Fibroblast of peridontal ligament (primary cell): ENCODE results near the gene TMEM191B.
A peak's percentile ranks its signal among the peaks of the same experiment; 100 is the strongest.
"Not testable (repeated sequence)": the region's sequence is repeated elsewhere in the genome, so short reads cannot be mapped to it uniquely, and the experiment has no call there.

Source experiments
- DNase-seq: peaks from one replicate; pipeline ENCODE4 v3.0.0-alpha.2; 2010; ENCODE audit errors: extremely low read depth

Gene TMEM191B

DNA sequence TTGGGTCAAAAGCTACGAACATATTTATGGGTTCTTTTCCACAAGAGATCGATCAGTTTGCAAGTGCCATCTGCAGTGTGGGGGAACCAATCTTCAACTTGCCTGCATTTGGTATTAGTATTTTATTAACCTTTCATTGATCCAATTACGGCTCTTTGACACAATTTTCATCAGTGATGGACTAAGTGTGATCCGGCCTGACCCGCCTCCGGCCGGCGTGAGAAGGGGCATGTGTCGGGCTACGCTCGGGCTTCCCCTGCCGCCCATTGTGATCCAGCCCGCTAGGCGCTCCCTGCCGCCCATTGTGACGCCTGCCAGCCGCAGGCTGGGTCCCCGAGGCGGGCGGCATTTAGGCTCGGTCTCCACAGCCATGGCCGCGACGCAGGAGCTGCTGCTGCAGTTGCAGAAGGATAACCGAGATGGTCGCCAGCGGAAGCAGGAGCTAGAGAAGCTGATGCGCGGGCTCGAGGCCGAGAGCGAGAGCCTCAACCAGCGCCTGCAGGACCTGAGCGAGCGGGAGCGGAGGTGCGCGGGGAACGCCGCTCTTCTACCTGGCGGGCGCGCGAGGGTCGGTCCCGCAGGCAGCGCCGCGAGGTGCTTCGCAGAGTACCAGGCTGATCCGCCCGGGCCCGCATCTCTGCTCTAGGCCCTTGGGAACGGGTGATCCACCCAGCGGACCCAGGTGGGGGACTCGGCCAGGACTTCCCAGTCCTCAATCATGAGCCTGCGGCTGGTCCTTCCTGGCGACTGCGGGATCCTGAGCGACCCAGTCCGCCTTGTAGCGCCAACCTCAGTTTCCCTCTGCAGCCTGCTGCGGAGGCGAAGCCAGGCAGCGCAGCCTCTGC lies at the start of gene TMEM191B:
Gene TMEM191B (plus strand): TSS at position 51 of the 845 bp plus-strand sequence. CDS start 179 bp downstream, at position 230.
- DNase-seq: not testable (repeated sequence)

DNA sequence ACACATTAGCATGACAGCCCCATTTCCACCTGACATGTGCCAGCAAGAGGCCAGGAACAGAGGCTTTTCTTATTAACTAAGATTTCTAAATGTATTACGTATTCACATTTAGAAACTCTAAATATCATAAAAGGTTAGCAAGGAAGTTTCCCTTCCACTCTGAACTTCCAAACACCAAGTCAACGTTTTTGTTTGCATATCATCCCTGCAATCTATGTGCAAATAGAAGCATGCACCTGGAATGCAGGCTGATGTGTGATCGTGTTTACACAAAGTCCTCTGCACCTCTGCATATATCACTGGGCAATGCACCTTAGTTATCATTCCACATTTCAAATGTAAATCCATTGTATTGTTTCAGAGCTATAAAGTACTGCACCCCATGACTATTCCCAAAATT lies 31.4 kb upstream of the TMEM191B start:
- not testable (repeated sequence) for DNase-seq

GRCh38 chr22:18511327-18511726 lies 16.3 kb upstream of the TMEM191B start:
- not testable (repeated sequence) for DNase-seq

DNA sequence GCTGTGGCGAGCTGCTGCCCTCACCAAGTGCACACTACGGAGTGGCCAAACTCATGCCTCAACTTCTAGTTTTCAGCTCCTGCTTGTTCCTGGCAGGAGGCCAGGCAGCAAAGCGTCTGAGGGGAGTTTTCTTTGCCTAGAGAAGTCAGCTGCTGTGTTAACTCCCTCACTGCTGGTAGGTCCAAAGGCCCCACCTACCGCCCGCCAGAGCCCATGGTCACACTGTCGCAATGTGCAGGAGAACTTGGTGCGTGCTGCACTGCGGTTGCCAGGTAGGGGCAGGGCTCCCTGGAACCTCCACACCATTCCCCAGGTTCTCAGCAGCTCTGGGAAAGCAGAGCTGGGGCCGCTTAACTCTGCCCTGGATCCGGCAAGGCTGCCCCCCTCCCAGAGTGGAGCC lies 15.2 kb upstream of the TMEM191B start:
- not testable (repeated sequence) for DNase-seq

- DNase-seq: not testable (repeated sequence)
Measured at GRCh38 chr22:18513454-18513853, 14.1 kb upstream of the TMEM191B start.

- DNase-seq: not testable (repeated sequence)
Measured at GRCh38 chr22:18518061-18518460, 9.5 kb upstream of the TMEM191B start, which contains the start of gene GGTLC3. GGTLC3 (minus strand) TSS chr22:18518161; CDS start chr22:18517897, 264 bp downstream.

GRCh38 chr22:18522762-18523161 lies 4.8 kb upstream of the TMEM191B start:
- not testable (repeated sequence) for DNase-seq

DNA sequence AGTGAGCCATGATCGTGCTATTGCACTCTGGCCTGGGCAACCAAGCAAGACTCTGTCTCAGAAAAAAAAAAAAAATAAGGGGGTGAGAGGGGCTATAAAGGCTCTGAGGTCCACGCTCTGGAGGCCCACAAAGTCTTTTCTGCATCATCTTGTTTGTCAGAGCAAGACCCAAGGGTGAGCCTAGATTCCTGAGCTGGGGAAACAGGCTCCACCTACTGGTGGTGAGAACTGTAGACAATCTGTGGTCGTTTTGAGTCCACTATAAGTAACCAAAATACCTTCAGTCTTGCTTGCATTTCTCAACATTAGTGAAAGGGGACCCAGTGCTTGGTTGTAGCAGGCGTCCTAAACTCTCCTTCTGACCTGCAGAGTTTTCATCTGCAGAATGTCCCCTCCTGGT lies 4.3 kb upstream of the TMEM191B start:
- DNase-seq: not testable (repeated sequence)

DNA sequence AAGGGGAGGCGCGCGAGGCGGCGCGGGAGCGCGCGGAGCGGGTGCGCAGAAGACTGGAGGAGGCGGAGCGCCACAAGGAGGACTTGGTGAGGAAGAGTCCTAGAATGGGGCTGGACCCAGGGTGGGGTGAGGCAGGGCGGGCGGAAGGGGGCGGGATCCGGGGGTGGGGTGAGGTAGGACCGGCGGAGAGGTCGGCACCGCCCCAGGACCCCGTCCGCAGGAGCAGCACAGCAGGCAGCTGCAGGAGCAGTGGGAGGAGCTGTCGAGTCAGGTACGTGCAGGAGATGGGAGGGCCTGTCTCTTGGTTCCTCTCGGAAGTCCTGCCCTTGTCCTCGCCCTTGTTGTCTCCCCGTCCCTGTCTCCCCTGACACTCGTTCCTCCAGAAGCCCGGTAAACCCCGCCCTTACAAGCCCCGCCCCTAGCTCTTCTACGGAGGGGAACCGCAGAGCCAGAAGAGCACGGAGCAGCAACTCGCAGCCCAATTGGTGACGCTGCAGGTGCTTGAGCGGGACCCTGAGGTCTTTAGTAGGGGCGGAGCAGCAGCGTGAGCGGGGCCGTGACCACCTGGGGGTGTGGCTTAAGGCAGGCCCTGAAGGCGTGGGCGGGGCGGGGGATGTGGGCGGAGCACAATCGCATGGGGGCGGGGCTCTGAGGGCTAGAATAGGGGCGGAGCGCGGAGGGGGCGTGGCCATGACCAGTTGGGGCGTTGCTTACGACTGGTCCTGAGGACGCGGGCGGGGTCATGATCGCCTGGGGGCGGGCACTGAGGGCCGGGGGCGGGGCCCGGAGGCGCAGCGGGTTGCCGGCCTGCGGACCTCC lies 1.2 kb downstream of the TMEM191B start:
- peak; percentile 72 for DNase-seq

GRCh38 chr22:18529416-18530145 lies 2.0 kb downstream of the TMEM191B start:
- not testable (repeated sequence) for DNase-seq

- not testable (repeated sequence) for DNase-seq
Measured at GRCh38 chr22:18533633-18534032, 6.0 kb downstream of the TMEM191B start.

DNA sequence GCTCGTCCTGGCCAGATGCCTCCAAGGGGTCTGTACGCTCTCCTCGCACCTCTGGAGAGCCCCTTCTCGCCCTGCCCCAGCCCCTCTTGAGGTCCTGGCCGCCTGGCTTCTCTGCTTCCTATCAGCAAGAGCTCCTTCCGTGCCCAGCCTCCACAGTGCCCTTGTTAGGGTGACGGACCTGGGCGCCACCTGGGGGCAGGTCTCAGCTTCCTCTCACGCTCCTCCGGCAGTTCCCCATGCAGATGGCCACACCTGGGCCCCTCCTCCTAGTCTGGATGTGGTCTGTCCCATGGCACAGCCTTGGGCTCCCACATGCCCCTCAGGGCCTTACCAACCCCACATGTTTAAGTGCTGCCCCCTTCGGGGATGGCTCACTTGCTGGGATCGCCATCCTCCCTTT lies 6.7 kb downstream of the TMEM191B start:
- not testable (repeated sequence) for DNase-seq

DNA sequence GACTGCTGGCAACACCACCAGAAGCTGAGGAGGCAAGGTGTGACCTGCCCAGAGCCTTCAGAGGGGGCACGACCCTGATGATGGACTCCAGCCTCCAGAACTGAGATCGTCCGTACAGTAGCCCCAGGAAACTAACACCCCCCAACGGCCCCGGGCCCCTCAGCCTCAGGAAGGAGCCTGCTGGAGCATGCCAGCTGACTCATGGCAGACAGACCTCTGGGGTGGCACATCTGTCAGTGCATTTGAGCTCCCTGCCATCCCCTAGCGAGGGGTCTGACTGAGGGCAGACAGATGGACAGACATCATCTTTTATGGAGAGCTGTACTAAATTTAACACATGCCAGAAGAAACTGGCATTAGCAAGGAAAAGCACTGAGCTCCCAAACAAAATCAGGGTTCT lies 12.4 kb downstream of the TMEM191B start:
- not testable (repeated sequence) for DNase-seq

- DNase-seq: not testable (repeated sequence)
Measured at GRCh38 chr22:18543400-18543799, 15.8 kb downstream of the TMEM191B start.

DNA sequence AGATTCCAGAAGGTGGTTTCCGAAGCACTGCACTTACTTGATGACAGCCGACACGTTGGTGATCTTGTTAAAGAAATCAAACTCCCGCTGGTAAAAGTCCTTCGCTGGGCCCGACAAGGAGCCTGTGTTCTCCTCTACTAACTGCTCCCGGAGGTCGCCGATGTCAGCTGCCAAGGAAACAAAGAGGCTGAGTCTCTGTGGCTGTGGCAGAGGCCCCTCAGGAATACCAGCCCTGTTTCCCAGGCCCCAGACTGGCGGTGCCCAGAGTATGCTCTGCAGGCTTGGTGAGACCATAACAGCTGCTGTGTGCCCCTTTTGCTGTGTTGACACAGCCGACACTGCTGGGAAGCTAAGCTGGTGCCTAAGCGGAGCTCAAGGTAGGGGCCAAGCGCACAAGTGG lies 17.0 kb downstream of the TMEM191B start:
- DNase-seq: not testable (repeated sequence)

- DNase-seq: not testable (repeated sequence)
Measured at GRCh38 chr22:18549458-18550179, 22.0 kb downstream of the TMEM191B start.

GRCh38 chr22:18551046-18551445 lies 23.4 kb downstream of the TMEM191B start:
- not testable (repeated sequence) for DNase-seq

- DNase-seq: not testable (repeated sequence)
Measured at GRCh38 chr22:18552839-18553597, 25.4 kb downstream of the TMEM191B start.

DNA sequence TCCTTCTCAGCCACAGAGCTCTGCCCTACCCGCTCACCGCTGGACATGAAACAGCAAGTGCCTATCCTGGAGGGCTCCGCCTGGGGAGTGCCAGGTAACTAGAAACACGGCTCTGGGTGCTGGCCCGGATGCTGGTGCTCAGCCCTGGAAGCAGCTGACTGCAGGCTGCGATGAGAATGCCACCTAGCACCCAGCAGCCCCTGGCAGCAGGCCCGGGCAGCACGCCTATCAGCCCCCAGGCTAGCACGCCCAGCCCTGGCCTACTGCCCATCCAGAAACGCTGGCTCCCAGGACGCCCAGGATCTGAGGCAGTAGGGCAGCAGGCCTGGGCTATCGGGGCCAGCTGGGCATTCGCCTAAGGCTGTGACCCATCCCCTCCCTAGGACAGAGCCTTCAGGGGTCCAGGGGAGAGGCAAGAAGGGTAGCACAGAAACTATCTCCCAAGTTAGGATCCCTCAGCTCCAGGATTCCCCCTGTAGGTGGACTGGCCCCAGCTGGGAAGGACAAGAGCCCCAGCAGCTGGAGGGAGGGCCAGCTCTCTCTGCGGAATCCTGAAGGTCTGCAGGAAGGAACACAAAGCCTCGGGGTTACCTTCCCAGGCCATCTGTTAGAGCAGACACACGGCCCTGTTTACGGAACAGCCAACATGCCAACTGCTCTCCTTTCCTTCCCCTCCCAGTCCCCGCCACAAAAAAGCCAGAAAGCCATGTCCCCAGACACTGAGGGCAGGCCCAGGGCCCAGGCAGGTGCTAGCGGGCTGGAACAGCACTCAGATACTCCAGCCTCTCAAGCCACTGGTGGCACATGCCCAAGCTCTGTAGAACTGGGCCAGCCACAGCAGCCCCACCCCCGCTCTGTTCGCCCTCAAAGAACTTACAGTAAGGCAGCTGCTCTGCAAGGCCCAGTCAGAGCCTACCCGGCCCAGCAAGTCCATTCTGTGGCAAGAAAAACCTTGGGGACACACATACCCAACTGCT lies 27.0 kb downstream of the TMEM191B start:
- not testable (repeated sequence) for DNase-seq
